Measurements from ENCODE around the gene RSPO1. TPM values are rescaled to one million over a fixed set of nuclear protein-coding genes. Genes with fewer than 3 reads are reported as not detected.

The RSPO1 gene
- total and polyA plus RNA-seq, 4 donors: 0.06 to 0.14 (median 0.08) TPM; not detected in 1

DNA sequence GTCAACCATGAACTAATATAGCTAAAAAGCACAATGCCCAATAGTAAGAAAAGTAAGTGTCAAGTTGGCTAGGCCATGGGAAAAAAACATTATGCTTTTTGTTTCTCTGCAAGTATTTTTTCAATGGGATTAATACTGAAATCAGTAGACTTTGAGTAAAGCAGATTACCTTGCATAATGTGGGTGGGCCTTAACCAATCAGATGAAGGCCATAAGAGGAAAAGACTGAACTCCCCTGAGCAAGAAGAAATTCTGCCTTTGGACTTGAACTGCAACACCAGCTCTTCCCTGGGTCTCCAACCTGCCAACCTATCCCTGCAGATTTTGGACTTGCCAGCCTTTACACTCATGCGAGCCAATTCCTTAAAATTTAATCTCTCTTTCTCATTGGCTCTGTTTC, 6.4 kb upstream of the RSPO1 start:
- no peak overlapping the region for H3K9ac ChIP-seq (ENCODE audit: low read depth in 1 of 2, low read length in 2 of 2)
- H3K27ac ChIP-seq (ENCODE audit: low read depth in 1 of 2, low read length in 2 of 2): no peak overlapping the region
- DNase-seq (ENCODE audit: low spot score): no peak
- TF ChIP-seq GABPA (IDR thresholded peaks at IDR 0.05 in 1 of 2, conservative IDR thresholded peaks at IDR 0.05 in 1 of 2) (no peak), TAF1 (conservative IDR thresholded peaks at IDR 0.05) (no peak), YY1 (IDR thresholded peaks at IDR 0.05) (no peak), JUND (IDR thresholded peaks at IDR 0.05) (no peak), FOXA2 (IDR thresholded peaks at IDR 0.05) (no peak), FOXA1 (IDR thresholded peaks at IDR 0.05) (no peak), RXRA (IDR thresholded peaks at IDR 0.05) (no peak), HNF4G (IDR thresholded peaks at IDR 0.05) (no peak), NR2F2 (IDR thresholded peaks at IDR 0.05) (no peak), RAD21 (IDR thresholded peaks at IDR 0.05) (no peak), EGR1 (IDR thresholded peaks at IDR 0.05; ENCODE audit: low read depth in 2 of 2) (no peak), HNF4A (conservative IDR thresholded peaks at IDR 0.05) (no peak), SP1 (IDR thresholded peaks at IDR 0.05) (no peak)
- TF ChIP-seq, protein P1, sequence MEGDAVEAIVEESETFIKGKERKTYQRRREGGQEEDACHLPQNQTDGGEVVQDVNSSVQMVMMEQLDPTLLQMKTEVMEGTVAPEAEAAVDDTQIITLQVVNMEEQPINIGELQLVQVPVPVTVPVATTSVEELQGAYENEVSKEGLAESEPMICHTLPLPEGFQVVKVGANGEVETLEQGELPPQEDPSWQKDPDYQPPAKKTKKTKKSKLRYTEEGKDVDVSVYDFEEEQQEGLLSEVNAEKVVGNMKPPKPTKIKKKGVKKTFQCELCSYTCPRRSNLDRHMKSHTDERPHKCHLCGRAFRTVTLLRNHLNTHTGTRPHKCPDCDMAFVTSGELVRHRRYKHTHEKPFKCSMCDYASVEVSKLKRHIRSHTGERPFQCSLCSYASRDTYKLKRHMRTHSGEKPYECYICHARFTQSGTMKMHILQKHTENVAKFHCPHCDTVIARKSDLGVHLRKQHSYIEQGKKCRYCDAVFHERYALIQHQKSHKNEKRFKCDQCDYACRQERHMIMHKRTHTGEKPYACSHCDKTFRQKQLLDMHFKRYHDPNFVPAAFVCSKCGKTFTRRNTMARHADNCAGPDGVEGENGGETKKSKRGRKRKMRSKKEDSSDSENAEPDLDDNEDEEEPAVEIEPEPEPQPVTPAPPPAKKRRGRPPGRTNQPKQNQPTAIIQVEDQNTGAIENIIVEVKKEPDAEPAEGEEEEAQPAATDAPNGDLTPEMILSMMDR (IDR thresholded peaks at IDR 0.05; ENCODE audit: low read depth, low read length, missing input control): no peak
- TF ChIP-seq, protein P2, sequence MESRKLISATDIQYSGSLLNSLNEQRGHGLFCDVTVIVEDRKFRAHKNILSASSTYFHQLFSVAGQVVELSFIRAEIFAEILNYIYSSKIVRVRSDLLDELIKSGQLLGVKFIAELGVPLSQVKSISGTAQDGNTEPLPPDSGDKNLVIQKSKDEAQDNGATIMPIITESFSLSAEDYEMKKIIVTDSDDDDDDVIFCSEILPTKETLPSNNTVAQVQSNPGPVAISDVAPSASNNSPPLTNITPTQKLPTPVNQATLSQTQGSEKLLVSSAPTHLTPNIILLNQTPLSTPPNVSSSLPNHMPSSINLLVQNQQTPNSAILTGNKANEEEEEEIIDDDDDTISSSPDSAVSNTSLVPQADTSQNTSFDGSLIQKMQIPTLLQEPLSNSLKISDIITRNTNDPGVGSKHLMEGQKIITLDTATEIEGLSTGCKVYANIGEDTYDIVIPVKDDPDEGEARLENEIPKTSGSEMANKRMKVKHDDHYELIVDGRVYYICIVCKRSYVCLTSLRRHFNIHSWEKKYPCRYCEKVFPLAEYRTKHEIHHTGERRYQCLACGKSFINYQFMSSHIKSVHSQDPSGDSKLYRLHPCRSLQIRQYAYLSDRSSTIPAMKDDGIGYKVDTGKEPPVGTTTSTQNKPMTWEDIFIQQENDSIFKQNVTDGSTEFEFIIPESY (IDR thresholded peaks at IDR 0.05): no peak
- TF ChIP-seq, protein P3, sequence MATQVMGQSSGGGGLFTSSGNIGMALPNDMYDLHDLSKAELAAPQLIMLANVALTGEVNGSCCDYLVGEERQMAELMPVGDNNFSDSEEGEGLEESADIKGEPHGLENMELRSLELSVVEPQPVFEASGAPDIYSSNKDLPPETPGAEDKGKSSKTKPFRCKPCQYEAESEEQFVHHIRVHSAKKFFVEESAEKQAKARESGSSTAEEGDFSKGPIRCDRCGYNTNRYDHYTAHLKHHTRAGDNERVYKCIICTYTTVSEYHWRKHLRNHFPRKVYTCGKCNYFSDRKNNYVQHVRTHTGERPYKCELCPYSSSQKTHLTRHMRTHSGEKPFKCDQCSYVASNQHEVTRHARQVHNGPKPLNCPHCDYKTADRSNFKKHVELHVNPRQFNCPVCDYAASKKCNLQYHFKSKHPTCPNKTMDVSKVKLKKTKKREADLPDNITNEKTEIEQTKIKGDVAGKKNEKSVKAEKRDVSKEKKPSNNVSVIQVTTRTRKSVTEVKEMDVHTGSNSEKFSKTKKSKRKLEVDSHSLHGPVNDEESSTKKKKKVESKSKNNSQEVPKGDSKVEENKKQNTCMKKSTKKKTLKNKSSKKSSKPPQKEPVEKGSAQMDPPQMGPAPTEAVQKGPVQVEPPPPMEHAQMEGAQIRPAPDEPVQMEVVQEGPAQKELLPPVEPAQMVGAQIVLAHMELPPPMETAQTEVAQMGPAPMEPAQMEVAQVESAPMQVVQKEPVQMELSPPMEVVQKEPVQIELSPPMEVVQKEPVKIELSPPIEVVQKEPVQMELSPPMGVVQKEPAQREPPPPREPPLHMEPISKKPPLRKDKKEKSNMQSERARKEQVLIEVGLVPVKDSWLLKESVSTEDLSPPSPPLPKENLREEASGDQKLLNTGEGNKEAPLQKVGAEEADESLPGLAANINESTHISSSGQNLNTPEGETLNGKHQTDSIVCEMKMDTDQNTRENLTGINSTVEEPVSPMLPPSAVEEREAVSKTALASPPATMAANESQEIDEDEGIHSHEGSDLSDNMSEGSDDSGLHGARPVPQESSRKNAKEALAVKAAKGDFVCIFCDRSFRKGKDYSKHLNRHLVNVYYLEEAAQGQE (IDR thresholded peaks at IDR 0.05): no peak
- TF ChIP-seq, protein P4, sequence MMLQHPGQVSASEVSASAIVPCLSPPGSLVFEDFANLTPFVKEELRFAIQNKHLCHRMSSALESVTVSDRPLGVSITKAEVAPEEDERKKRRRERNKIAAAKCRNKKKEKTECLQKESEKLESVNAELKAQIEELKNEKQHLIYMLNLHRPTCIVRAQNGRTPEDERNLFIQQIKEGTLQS (IDR thresholded peaks at IDR 0.05): no peak
- TF ChIP-seq, protein P5, sequence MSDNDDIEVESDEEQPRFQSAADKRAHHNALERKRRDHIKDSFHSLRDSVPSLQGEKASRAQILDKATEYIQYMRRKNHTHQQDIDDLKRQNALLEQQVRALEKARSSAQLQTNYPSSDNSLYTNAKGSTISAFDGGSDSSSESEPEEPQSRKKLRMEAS (IDR thresholded peaks at IDR 0.05): no peak
- H3K27me3 ChIP-seq (ENCODE audit: control insufficient read depth in 4 of 4, insufficient read depth in 4 of 4, low read length in 3 of 4): peaks cover 0 to 9% (median 0%) of the 10 kb centered on the region in 4 donors
- H3K4me1 ChIP-seq (ENCODE audit: control insufficient read depth in 4 of 4, insufficient read depth in 4 of 4, low read length in 3 of 4): no peaks in the 10 kb centered on the region
- no peak overlapping the region for H3K4me3 ChIP-seq (ENCODE audit: low read depth in 1 of 3, low read length in 3 of 3)
- no peaks in the 10 kb centered on the region for H3K36me3 ChIP-seq (ENCODE audit: control insufficient read depth in 4 of 4, insufficient read depth in 3 of 4, low read depth in 1 of 4, low read length in 3 of 4)
- peaks cover 0 to 11% (median 4%) of the 10 kb centered on the region in 4 donors for H3K9me3 ChIP-seq (ENCODE audit: control insufficient read depth in 4 of 4, low read length in 3 of 4)
- 92% methylated on average over 1 of the region's 1 CpG for WGBS

Data from liver (tissue), 9 donors.